ENCODE results near the gene CBX3.
"Not testable (repeated sequence)": the region's sequence is repeated elsewhere in the genome, so short reads cannot be mapped to it uniquely, and the experiment has no call there.

CBX3 gene

DNA sequence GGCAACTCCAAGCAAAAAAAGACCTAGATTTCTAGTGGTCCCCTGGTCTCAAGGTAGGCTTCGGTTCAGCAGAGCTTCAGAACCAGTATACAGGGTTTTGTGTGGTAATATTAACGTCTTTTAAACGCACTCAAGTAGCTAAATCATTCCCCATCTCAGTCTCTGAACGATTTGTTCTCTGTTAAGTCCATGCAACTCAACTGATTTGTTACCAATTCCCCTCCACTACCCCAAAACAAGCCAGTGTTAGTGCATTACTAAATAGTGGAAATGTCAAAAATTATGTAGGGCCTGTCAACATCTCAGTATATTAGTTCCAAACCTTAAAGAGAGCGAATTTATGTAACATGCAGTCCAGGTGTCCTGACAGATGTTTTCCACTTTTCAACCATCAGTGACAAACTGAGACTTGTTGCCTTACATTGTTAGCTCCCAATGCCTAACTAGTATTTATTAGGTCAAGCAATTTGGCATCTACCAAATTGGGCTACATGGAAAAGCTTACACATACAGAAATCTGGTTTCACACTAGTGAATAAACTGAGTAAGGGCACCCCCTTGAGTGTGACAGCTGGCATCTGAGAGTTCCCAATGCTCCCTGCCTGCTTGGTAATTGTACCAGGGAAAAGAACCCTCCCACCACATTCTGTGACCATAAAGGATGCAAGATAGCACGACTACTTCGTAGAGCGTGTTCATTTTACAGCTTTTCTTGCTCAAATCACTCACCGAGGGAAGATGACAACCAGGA lies 13.2 kb upstream of the CBX3 start:
- no peak for DNase-seq

DNA sequence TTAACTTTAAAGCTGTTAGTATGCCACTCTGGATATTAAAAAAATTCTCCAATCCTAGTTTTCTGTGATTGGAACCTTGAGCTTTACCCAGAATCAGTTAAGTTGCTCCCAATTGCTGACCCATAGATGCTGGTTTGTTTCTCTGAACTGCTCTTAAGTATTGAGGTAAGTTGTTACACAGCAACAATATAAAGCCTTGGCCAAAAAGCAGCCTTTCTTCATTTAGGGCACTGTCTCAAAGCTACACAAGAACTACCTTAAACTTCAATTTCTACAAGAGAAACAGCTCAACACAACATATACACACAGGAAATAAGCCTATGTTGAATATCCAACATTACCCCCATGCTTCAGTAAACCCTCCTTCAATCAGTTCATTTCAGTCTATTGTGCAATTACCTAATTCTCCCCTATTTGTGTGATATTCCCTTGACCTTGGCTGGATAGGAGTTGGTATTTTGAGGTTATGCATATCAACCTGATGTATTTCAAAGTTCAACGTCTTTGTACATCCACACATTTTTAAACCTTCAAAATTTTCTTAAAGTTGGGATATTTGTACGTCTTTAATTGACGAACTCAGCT lies 12.5 kb upstream of the CBX3 start:
- no peak for DNase-seq

DNA sequence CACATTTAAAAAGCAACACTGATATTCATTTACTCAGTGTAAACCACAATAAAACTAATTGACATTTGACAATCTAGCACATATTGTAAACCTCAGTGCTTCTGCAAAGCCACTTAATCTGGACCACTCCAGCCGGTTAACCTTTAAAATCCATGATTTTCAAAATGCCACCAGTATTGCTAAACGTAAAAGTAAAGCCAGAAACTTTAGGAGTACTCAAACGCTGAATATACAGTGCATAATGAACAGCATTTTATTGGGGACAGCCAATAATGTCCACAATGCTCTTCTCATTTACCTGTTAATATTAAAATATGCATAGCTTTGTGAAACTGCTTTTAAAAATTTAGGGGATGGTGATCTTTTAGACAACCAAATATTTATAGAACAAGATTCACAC lies 11.8 kb upstream of the CBX3 start:
- no peak for DNase-seq

DNA sequence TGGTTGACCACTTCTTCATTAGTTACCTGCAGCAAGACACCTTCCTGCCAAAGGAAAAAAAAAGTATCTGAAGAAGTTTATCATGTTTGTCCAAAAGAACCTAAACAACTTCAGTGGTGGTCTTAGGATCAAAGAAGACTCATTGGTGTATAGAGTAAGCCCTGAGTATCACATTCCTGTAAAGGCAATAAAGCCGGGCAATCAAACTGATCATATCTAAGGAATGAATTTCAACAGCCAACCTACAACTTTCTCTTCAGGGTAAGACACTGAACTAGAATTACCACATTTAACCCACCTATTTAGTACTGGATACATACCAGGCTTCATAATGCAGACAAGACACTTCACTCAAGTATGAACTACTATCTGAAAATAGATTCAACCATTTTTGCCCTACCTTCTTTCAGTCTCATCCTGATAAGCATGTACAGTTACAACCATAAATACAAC lies 11.1 kb upstream of the CBX3 start:
- DNase-seq: no peak

- no peak for DNase-seq
Measured at GRCh38 chr7:26191233-26191973, 10.1 kb upstream of the CBX3 start.

DNA sequence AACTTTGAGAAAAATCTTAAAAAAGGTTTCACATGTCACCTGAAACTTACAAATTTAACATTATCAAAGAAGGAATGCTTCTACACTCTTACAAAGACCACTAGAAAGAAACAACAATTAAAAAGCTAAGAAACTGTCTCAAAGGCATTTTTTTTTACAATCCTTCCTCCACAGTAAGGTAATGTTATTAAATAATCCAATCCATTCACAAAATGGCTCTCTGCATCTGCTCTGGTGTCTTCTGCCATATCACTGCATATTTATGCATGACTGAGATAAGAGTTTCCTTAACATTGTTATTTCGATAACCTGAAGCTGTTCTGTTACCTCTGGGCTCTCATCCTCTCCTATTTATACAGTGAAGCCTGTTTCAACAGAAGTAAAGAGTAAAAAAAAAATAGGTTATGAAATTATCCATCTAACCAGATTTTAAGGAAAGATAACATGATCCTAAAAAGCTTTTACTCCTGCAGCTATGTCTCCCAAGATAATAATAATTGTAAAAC lies 9.5 kb upstream of the CBX3 start:
- DNase-seq: no peak

DNA sequence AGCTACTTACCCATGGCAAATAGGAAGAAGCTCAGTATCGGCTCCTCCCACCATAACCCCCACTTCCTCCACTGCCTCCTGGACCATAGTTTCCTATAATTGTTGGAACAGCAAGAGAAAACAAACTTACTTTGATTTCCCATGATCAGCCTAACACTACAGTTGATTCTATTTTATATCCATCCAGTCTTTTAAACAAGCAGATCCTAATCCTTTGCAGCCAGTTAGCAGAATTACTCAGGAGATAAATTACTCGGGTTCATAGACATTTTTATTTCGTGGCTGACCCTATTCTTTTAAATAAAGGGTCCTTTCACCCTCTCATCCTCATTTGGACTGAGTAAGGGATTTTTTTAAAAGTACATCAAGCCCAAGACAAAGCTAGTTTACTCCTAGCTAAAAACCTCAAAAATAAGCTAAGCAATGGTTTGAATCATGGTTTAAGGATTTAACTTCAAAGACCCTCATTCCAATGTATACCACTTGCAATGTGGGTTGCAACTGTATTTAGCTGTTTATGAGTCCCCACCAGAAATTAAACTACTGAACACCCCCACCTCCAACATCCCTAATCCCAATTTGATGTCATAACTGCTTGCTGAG lies 9.0 kb upstream of the CBX3 start:
- no peak for DNase-seq

- DNase-seq: no peak
Measured at GRCh38 chr7:26193432-26194207, 7.9 kb upstream of the CBX3 start.

DNA sequence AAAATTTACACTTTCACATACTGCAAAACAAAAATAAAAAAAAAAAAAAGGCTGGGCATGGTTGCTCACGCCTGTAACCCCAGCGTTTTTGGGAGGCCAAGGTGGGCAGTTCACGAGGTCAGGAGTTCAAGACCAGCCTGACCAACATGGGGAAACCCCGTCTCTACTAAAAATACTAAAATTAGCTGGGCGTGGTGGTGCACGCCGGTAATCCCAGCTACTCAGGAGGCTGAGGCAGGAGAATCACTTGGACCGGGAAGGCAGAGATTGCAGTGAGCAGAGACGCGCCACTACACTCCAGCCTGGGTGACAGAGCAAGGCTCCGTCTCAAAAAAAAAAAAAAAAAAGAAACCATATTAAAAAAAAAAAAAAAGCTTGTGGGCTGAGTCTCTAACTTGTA lies 6.8 kb upstream of the CBX3 start:
- DNase-seq: not testable (repeated sequence)

GRCh38 chr7:26195182-26195581 lies 6.4 kb upstream of the CBX3 start:
- DNase-seq: no peak

GRCh38 chr7:26195867-26196657 lies 5.5 kb upstream of the CBX3 start:
- no peak for DNase-seq

DNA sequence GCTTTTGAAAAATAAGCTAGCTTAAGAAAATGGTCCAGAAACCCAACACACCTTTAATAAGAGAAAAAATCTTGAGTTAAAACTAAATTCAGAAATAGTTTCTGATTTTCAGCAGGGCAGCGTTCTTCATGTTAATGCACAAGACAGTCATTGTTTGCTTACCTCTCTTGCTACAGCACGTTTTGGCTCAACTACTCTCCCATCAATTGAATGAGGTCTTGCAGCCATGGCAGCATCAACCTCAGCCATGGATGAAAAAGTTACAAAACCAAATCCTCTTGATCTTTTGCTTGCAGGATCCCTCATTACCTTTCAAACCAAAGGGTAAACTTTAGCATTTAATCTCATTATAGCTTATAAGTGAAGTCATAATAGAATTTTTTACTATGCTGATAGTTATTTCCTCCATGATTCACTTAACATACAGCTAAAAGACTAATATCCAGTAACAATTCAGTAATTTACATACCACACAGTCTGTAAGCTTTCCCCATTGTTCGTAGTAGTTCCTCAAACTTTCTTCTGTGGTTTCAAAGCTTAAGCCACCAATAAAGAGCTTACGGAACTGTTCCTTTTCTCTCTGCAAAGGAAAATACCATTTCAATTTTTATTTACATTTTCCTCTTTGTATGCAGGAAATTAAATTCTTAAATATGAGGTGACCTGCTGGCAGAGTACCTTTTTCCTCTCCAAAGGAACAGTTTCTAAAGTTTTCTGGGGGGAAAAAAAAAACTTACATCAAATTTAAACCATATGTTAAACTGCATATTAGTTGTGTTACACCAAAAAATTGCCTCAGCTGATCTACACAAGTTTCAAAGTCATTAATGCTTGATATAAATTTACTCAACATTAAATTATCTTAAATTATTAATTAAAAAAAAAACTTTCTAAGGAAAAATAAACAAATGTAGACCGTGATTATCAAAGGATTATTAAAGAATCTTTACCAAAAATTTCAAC lies 4.1 kb upstream of the CBX3 start:
- peak; percentile 38 for DNase-seq

GRCh38 chr7:26198133-26198780 lies 3.3 kb upstream of the CBX3 start:
- DNase-seq: no peak

DNA sequence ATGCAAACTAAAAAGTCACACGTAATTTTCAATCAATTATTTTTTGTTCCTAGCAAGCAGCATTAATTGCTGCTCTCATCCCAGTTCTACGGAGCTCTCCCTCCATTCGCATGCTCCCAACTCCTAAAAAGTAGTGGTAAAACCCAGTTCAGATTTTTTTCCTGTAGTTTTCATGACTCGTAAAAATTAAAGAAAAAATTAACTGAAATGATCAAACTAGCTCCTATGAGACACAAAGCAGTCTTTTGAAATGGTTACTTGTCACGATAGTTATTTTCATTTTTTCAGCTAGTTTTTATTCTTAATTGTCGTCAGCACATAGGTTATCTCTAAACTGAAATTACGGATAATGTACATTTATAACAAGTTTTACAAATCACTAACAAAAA lies 2.8 kb upstream of the CBX3 start:
- DNase-seq: no peak

DNA sequence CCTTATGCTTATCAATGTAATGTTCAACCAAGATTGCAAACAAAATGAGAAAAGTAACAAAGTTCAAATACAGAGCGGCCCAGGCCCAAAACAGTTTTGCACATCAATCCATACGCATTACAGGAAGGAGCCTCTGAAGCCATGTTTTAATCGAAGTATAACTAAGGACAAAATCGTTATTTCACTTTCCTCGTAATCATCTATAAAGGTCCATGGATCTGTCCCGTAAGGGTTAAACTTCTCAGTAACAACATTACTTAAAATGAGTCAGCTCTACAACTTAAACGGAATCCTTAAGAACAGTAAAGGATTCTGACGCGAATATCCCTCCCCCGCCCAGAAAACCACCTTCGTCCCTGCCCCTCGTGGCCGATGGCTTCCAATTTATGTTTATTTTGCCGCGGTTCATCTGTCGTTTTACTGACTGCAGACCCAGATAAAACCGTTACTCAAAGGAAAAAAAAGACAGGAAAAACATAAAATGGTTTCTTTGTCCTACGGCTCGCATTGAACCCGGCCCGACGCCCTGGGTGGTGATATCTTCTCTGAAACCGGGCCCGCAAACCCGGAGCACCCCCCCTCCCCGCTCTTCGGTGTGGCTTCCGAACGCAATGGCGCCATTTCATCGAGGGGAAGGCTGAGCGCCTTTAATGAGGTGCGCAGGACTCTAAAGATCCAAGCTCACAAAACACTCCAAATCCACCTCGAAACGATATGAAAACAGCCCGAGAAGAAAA lies 2.1 kb upstream of the CBX3 start:
- peak; percentile 45 for DNase-seq

GRCh38 chr7:26200038-26200443 lies 1.5 kb upstream of the CBX3 start:
- peak; percentile 51 for DNase-seq

DNA sequence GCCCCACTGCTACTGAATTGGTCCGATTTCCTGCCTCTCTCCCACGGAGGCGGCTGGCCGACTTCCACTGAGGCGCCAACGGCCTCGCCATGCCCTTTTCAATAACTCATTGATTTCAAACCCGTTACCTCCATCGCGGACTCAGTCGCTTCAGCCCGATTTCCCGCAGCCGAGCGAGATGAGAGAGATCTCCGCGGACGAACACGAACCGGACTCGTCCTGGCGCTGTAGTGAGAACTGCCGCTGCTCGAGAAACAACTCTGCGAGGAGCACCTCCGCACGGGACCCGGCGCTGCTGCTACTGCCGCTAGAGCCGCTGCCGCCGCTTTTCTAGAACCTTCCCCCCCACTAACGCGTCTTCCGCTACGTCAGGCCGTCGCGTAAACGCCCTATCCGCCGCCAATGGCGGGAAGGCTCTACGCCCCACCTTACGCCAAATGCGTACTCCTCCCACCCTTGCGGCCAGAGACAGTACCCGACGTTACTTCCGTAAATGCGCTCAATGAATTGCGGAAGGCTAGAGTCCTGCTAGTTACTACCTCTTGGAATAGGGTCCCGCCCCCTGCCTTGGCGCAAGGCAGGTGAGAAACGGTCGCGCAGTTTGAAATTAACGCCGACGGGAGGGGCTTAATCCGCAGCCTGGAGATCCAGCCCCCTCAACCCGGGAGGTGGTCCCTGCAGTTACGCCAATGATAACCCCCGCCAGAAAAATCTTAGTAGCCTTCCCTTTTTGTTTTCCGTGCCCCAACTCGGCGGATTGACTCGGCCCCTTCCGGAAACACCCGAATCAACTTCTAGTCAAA lies 900 bp upstream of the CBX3 start, which contains the start of gene HNRNPA2B1:
Gene HNRNPA2B1 (minus strand): TSS at position 303 of the 803 bp plus-strand sequence. CDS start 169 bp downstream, at position 134.
- peak; percentile 99 for DNase-seq
